Calu3 (cell line): ENCODE results near the gene WBP4. TPM values are rescaled to one million over a fixed set of nuclear protein-coding genes. Genes with fewer than 3 reads are reported as not detected.

Experiments used
- BruUV-seq: library from RNA; stranded (reverse); fragments of 400-500 nt; replicated peaks from 2 replicates; lab custom pipeline; 2021; lab: Mats Ljungman, UMichigan
- CTCF ChIA-PET: fragments of 300-600 bp; sonication (Branson Sonifier 250); formaldehyde crosslinking; loops from one replicate; lab custom pipeline; 2022; ENCODE audit warnings: antibody characterized with exemption; lab: Charles Lee
- DNase-seq: peaks from one replicate; pipeline ENCODE4 v3.0.0; 2022
- H3K27ac Mint-ChIP-seq: one replicate; pipeline ENCODE4 v1.8.0; 2022; ENCODE audit warnings: mixed read lengths; ENCODE audit not compliant: unreplicated experiment
- H3K27me3 Mint-ChIP-seq: one replicate; pipeline ENCODE4 v1.8.0; 2022; ENCODE audit warnings: mixed read lengths; ENCODE audit not compliant: unreplicated experiment
- H3K36me3 Mint-ChIP-seq: one replicate; pipeline ENCODE4 v1.8.0; 2022; ENCODE audit warnings: mild to moderate bottlenecking, moderate library complexity, mixed read lengths; ENCODE audit not compliant: insufficient read depth, unreplicated experiment
- H3K4me1 Mint-ChIP-seq: one replicate; pipeline ENCODE4 v1.8.0; 2022; ENCODE audit warnings: mild to moderate bottlenecking, low read depth, mixed read lengths; ENCODE audit not compliant: unreplicated experiment
- H3K4me3 Mint-ChIP-seq: one replicate; pipeline ENCODE4 v1.8.0; 2022; ENCODE audit warnings: mild to moderate bottlenecking, low read depth, moderate library complexity, mixed read lengths; ENCODE audit not compliant: unreplicated experiment
- H3K9me3 Mint-ChIP-seq: one replicate; pipeline ENCODE4 v1.8.0; 2022; ENCODE audit warnings: low read depth, mixed read lengths; ENCODE audit not compliant: unreplicated experiment
- intact Hi-C: fragments of 100-400 bp; cut with micrococcal nuclease; formaldehyde crosslinking; loops from one replicate; pipeline ENCODE4 v1.10.0; 2022; ENCODE audit not compliant: unreplicated experiment
- total RNA-seq: library from RNA; stranded (reverse); gene quantifications from 2 replicates; pipeline ENCODE4 v1.2.3, GENCODE V29; 2022
- TF ChIP-seq, protein P1 (sequence below): fragments of 200-600 bp; IDR thresholded peaks from one replicate; pipeline ENCODE4 v1.8.0; 2022; ENCODE audit warnings: antibody characterized with exemption; ENCODE audit not compliant: unreplicated experiment

Gene WBP4
- total RNA-seq, 1 experiment from 2014 or later, result 7.2 TPM

DNA sequence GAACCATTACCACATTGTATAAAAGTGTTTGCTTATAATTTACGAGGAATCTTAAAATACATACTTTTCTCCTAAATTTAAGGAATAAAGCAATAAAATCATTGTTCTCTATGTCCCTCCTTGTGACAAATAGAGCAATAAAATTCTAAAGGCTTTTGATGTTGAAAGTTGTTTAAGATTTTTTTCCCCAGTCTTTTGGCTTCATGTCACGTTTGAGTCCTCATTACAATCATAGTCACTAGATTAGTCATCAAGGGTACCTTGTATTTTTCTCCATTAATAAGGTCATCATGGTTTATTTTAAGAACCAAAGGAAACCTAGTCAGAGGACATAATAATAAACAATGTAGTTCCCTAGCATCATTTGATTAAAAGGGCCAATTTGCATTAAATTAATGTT lies 3.2 kb downstream of the WBP4 start:
- H3K4me3 Mint-ChIP-seq, result no peak overlapping the region
- H3K4me1 Mint-ChIP-seq, result no peaks in the 10 kb centered on the region
- no peaks in the 10 kb centered on the region for H3K27me3 Mint-ChIP-seq
- CTCF ChIA-PET, result no interaction called here
- no peak overlapping the region for H3K27ac Mint-ChIP-seq
- no peaks in the 10 kb centered on the region for H3K9me3 Mint-ChIP-seq
- DNase-seq, result no peak
- no TSS peak for BruUV-seq
- intact Hi-C loops, result loop anchor here (5.0 kb wide), 1 partner anchor 248 kb away; the partner anchor contains the start of gene NAA16
- TF ChIP-seq, protein P1, sequence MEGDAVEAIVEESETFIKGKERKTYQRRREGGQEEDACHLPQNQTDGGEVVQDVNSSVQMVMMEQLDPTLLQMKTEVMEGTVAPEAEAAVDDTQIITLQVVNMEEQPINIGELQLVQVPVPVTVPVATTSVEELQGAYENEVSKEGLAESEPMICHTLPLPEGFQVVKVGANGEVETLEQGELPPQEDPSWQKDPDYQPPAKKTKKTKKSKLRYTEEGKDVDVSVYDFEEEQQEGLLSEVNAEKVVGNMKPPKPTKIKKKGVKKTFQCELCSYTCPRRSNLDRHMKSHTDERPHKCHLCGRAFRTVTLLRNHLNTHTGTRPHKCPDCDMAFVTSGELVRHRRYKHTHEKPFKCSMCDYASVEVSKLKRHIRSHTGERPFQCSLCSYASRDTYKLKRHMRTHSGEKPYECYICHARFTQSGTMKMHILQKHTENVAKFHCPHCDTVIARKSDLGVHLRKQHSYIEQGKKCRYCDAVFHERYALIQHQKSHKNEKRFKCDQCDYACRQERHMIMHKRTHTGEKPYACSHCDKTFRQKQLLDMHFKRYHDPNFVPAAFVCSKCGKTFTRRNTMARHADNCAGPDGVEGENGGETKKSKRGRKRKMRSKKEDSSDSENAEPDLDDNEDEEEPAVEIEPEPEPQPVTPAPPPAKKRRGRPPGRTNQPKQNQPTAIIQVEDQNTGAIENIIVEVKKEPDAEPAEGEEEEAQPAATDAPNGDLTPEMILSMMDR, result no peak
- peaks cover 47% of the 10 kb centered on the region for H3K36me3 Mint-ChIP-seq

DNA sequence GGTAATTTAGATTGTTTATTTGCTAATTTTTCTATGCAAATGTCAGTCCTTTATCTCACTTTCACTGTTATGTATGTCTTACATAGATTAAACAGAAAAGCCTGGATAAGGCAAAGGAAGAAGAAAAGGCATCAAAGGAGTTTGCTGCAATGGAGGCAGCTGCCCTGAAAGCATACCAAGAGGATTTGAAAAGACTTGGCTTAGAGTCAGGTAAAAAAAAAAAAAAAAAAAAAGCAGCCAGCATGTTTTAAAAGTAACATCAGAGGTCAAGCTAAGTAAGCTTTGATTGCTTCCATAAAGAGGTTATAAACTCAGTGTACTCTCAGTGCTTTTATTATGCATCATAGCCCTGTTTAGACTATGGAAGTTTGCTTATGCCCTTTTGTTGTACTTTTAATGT lies 3.8 kb downstream of the WBP4 start:
- TF ChIP-seq, protein P1, result no peak
- Mint-ChIP-seq H3K27me3 (no peaks in the 10 kb centered on the region), H3K4me3 (no peak overlapping the region), H3K27ac (no peak overlapping the region), H3K4me1 (no peaks in the 10 kb centered on the region), H3K9me3 (no peaks in the 10 kb centered on the region), H3K36me3 (peaks cover 42% of the 10 kb centered on the region)
- intact Hi-C loops, result no loop called here
- no TSS peak for BruUV-seq
- no peak for DNase-seq
- CTCF ChIA-PET, result no interaction called here

DNA sequence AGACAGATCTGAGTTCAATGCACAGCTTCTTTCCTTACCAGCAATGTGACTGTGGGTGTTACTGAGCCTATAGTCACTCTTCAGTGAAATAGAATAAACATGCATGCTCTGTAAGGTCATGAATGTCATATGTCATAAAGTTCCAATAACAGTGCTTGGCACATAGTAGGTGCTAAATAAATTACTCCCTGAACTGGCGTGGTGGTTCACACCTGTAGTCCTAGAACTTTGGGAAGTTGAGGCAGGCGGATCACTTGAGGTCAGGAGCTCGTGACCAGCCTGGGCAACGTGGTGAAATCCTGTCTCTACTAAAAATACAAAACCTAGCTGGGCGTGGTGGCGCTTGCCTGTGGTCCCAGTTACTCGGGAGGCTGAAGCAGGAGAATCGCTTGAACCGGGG lies 13.2 kb downstream of the WBP4 start:
- CTCF ChIA-PET, result interaction anchor here (0.6 to 0.8 kb wide), 3 partner anchors 122 to 1507 kb away, joined by 3 to 5 read pairs (median 3); no protein-coding TSS in a partner anchor
- intact Hi-C loops, result no loop called here
- TF ChIP-seq, protein P1, result no peak
- Mint-ChIP-seq H3K36me3 (peaks cover 22% of the 10 kb centered on the region), H3K4me1 (no peaks in the 10 kb centered on the region), H3K27ac (no peak overlapping the region), H3K27me3 (no peaks in the 10 kb centered on the region), H3K4me3 (no peak overlapping the region), H3K9me3 (no peaks in the 10 kb centered on the region)
- DNase-seq, result no peak
- no TSS peak for BruUV-seq

DNA sequence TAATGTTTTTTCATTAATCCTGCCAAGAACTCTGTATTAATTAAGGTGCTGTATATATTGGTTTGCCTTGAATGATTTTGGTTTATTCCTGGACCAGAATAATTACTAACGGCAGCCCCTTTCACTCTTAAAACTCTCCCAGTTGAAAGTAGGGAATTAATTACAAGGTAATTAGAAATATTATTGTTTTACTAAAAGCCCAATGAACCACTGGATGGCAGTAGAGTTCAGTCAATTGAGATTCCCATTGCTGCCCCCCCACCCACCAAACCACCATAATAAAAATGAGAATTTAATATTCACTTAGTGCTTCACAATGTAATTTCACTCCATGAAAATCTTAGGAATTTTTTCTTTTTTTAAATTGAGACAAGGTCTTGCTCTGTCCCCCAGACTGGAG lies 13.7 kb downstream of the WBP4 start:
- peaks cover 21% of the 10 kb centered on the region for H3K36me3 Mint-ChIP-seq
- no peak for DNase-seq
- no TSS peak for BruUV-seq

More for the DNA sequence above, 13.7 kb downstream of the WBP4 start:
- CTCF ChIA-PET, result interaction anchor here (0.6 to 0.8 kb wide), 2 partner anchors 122 to 145 kb away, joined by 3 to 5 read pairs; no protein-coding TSS in a partner anchor
- H3K27ac Mint-ChIP-seq, result no peak overlapping the region
- no peak overlapping the region for H3K4me3 Mint-ChIP-seq
- no peaks in the 10 kb centered on the region for H3K9me3 Mint-ChIP-seq
- no peaks in the 10 kb centered on the region for H3K27me3 Mint-ChIP-seq
- TF ChIP-seq, protein P1, result no peak
- intact Hi-C loops, result loop anchor here (1.0 kb wide), 2 partner anchors 121 to 147 kb away; no protein-coding TSS in a partner anchor
- H3K4me1 Mint-ChIP-seq, result no peaks in the 10 kb centered on the region
